Activated T-cell treated with anti-CD3 and anti-CD28 coated beads for 48 hours (primary cell): ENCODE measurements around the gene CHPF2.

Source experiments
- DNase-seq: peaks from one replicate; pipeline ENCODE4 v3.0.0-alpha.2; 2020; ENCODE audit warnings: low read depth

Gene CHPF2

DNA sequence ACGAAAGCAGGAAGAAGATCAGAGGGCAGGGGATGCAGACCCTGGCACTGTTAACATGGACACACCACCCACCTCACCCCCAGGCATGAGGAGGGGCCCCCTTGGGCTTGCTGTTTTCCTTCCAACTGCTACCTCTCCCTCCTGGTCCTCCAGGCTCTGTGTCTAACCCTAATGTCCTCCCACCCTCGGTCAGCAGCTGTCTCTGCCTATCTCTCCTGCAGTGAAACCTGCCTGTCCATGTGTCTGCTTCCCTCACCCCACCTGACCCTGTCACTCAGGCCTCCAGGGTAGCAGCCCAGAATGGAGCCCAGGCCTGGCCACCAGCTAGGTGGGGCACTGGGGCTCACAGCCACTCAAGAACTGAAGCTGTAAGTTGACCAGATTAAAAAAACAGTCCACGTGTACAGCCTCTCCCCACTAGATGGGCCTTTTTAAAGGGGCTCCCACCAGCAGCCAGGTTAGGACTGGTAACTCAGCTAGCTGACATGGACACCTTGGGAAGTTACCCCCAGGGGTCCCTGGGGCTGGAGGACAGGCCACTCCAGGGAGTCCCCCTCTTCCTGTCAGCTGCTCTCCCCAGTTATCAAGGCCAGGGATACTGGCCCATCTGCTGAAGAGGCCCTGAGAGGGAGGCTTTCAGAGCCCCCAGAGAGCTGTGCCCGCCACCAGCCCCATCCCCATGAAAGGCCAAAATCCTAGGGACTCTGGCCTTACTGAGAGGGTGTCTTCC is 14.7 kb downstream of the CHPF2 start:
- DNase-seq: no peak

GRCh38 chr7:151247611-151248345 is 15.5 kb downstream of the CHPF2 start:
- no peak for DNase-seq

- DNase-seq: no peak
These were observed 16.2 kb downstream of the CHPF2 start, which contains the start of gene SMARCD3 for GRCh38 chr7:151248346-151249033. Gene SMARCD3, minus strand, starts transcription at chr7:151248694. Its CDS starts 132 bp downstream, at chr7:151248562.

DNA sequence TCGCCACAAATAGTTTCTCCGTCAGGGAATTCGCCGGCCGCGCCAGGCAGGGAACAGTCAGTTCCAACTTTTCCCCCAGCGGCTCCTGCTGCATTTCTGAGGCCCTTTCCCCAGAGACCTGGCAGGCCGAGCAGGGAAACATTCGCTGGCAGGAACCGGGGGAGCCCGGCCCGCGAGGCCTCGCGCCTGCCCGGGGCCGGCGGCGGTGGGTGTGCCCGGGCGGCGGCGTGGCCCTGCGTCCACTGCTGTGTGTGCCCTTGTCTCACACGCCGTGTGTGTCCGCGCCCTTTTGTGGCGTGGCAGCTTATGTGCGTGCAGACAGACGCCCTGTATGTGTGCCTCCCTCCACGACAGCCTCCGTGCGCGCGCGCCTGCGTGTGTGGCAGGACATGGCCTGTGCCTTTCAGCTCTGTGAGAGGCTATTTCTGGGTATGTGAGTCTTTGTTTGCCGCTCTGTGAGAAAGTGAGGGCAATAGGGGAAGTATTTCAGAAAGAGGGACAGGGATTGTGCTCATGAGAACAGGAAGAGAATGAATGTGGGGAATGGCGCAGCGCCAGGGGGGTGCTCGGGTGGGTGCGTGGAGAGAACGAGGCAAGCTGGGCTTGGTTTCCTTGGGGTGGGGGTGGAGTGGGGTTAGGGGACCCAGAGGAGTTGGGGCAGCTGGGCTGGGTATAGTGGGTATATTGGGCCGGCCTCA is 16.9 kb downstream of the CHPF2 start:
- DNase-seq: no peak

DNA sequence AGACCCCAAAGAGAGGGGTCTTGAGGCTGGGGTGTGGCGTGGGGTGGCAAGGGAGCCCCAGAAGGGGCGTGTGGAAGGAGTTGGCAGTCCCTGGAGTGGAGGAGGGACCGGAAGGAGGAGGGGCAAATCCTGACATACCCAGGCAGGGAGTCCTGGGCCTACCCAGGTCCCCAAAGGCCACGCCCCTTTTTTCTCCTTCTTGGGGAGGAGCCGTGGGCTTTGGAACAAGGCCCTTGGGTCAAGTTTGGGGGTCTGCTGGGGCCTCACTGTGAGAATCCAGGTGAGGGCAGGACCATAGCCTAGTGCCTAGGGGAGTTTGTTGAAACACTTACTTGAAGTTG is 17.4 kb downstream of the CHPF2 start:
- DNase-seq: no peak

GRCh38 chr7:151250181-151251132 is 18.2 kb downstream of the CHPF2 start:
- DNase-seq: no peak

GRCh38 chr7:151251328-151251688 is 19.0 kb downstream of the CHPF2 start:
- no peak for DNase-seq

DNA sequence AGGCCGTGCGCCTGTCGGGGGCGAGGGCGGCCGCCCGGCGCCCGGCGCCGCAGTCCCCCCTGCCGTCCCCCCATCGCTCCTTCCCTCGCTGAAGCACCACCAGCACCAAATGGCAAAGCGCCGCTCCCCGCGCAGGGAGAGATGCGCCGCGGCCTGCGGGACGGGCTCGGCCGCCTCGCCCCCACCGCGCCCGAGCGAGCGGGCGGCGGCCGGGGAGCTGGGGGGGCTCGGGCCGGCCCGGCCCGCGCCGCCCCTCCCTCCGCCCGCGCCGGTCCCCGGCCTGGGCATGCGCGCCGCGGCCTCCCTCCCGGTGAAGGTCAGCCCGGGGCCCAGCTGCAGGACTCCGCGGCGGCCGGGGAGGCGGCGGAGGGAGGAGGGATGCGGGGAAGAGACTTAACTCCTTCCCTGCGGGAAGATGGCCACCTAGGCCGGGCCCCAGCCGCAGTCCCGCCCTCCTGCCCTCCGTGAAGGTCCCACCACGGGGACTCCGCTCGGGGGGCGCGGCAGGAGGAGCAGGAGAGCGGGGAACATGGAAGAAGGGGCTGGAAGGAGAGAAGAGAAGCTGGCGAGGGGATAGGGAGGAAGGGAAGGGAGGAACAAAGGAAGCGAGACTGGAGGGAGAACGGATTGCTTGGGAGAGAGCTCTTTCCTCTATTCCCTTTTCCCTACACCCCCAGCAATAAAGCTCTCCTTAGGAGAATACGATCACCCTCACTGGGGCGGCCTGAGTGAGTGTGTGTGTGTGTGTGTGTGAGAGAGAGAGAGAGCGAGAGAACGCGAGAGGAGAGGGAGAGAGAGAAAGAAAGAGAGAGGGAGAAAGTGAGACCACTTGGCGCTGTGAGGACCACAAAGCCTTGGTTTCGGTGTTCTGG is 19.6 kb downstream of the CHPF2 start:
- no peak for DNase-seq

DNA sequence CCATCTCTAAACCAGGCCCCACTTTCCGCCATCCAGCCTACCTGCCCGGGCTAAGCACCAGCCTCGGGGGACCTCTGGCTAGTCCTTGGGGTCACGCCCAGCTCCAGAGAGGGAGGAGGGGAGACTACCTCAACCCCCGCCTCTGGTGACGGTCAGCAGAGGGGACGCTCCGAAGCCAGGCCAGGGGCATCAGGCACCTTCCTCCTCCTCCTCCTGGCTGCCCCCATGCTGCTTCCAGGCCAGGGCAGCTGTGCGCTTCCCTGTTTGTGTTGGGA is 20.2 kb downstream of the CHPF2 start:
- no peak for DNase-seq

DNA sequence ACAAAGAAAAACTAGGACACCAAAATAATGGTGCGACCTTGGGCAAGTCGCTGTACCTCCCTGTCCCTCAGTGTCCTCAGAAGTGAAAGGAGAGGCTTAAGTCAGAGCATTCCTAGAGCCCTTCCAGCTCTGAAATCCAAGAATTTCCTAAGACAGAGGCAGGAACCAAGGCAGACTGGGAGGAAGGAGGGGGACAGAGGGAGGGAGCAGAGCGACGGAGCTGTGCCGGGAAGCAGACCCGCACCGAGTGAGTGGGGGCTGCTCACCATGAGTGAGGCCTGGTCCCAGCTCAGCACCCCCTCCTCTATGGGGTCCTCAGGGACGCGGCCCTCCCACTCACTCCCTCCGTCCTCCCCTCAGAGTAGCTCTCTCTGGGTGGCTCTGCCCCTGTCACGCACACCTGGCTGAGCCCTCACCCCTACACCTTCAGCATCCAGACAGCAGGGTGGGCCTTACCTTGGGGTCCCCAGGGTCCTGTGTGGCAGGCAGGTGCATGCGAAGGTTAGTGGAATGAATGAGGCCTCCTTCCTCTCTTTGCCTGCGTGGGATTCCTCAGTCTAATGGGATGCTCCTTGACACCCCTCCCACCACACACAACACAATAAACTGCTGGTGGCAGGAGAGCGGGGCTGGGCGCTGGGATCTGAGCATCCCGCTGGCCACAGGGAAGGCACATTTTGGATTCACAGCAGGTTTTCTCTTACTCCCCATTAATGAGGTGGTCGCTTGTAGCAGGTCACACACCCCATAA is 20.9 kb downstream of the CHPF2 start:
- DNase-seq: no peak

GRCh38 chr7:151254316-151254715 is 22.0 kb downstream of the CHPF2 start:
- no peak for DNase-seq

DNA sequence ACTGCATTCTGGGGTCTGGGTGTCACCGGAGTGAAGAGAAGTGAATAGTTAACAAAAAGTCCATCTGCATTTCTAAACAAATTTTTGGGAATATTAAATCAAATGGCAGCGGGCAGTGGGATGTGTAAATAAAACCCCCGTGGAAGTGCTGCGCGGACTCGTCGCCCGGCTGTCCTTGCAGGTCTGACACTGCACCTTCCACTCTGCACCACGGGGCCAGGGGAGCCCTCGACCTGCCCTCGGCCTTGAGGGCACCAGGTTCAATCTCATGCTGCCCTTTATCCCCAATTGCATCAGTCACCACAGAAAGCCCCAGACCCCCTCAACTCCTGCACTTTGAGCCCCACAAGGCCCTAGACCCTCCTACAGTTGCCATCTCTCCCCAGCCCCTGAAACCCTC is 22.6 kb downstream of the CHPF2 start:
- DNase-seq: no peak

DNA sequence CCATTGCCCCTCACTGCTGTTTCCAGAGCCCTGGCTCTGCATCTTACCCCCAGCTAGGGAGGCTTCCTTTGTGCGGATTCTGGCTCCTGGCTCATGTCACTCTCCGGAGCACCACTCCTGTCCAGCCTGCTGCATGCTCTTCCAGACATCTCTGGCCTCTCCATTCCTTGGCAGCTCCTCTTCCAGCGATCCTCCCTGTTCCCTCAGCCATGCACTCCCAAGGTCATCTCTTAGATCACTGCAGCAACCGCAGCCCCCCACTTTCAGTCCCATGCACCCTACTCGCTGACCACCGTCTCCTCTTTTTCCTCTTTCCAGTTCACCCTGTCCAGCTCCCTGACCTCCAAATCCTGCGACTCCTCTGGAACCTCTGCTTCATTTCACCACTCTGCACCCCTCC is 23.1 kb downstream of the CHPF2 start:
- no peak for DNase-seq

GRCh38 chr7:151256410-151257045 is 24.2 kb downstream of the CHPF2 start:
- DNase-seq: no peak

DNA sequence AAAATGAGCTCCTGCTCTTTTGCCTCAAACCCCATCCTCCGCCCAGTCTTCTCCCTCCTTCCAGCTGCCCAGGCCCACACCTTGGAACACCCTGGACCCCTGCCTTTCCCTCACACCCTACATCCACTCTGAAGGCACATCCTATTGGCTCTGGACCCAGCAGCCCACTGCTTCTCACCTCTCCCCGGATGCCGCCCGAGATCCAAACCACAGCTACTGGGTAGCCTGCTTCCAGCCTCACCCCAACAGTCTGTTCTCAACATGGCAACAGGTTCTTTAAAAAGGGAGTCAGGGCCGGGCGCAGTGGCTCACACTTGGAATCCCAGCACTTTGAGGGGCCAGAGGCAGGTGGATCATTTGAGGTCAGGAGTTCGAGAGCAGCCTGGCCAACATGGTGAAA is 25.7 kb downstream of the CHPF2 start:
- DNase-seq: no peak

DNA sequence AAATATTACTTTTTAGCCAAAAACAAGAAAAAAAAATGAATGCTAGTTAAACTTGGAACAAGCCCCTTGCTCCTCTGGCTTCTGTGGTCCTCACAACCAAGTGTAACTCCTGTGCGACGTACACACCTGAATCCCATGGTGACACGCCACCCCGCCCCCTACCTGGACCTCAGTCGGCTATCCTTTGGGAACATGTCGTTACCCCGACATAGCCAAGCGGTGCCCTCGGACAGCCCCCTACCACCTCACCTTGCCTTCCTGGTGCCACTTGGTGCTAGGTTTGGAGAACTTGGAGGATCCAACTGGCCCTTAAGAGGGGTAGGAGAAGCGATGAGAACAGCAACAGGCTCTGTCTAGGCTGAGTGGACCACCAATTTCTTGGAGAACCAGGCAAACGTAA is 28.2 kb downstream of the CHPF2 start:
- no peak for DNase-seq

GRCh38 chr7:151260883-151261282 is 28.6 kb downstream of the CHPF2 start:
- DNase-seq: no peak

- no peak for DNase-seq
These were observed 29.2 kb downstream of the CHPF2 start for GRCh38 chr7:151261529-151261928.

DNA sequence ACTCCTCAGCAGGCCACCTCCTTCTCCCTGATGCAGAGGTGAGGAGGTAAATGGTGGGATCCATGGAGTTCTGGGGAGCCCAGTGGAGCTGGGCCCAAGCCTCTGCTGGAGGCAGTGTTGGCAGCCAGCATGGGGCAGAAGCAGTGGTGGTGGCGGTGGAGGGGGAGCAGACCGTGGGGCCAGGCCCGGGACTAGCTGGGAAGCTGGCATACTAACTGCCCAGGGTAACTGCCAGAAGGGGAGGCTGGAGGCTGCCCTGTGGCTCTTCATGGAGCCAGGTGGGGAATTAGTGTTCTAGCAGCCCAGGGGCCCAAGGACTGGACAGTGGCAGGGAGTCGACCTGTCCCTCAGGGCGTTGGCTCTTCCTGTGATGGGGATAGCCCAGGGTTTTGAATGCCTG is 32.3 kb downstream of the CHPF2 start:
- no peak for DNase-seq
